Immature natural killer cell (primary cell): ENCODE data around the gene MAST1. TPM values are rescaled to one million over a fixed set of nuclear protein-coding genes. Genes with fewer than 3 reads are reported as not detected.

ENCODE experiments used
- DNase-seq, 3 donors: peaks; one replicate each; pipeline ENCODE4 v3.0.0; 2022; ENCODE audit warnings: mixed read lengths in 1 of 3
- H3K27ac Mint-ChIP-seq, 6 donors: one replicate each; pipeline ENCODE4 v1.8.0; 2020; ENCODE audit warnings: mixed read lengths in 6 of 6, mild to moderate bottlenecking in 5 of 6, inconsistent platforms in 4 of 6, moderate library complexity in 3 of 6
- H3K27me3 Mint-ChIP-seq, 3 donors: one replicate each; pipeline ENCODE4 v1.8.0; 2020 to 2021; ENCODE audit warnings: low read depth in 3 of 3, mild to moderate bottlenecking in 3 of 3, mixed read lengths in 3 of 3, moderate library complexity in 3 of 3, inconsistent platforms in 1 of 3
- H3K36me3 Mint-ChIP-seq, 3 donors: one replicate each; pipeline ENCODE4 v1.8.0; 2020; ENCODE audit warnings: mixed read lengths in 3 of 3, inconsistent platforms in 2 of 3, mild to moderate bottlenecking in 2 of 3
- H3K4me1 Mint-ChIP-seq, 2 donors: one replicate each; pipeline ENCODE4 v1.8.0; 2020; ENCODE audit warnings: inconsistent platforms in 2 of 2, mild to moderate bottlenecking in 2 of 2, mixed read lengths in 2 of 2, moderate library complexity in 1 of 2
- H3K4me3 Mint-ChIP-seq, 5 donors: one replicate each; pipeline ENCODE4 v1.8.0; 2020; ENCODE audit warnings: mild to moderate bottlenecking in 5 of 5, mixed read lengths in 5 of 5, inconsistent platforms in 3 of 5, moderate library complexity in 3 of 5
- H3K9me3 Mint-ChIP-seq, 6 donors: one replicate each; pipeline ENCODE4 v1.8.0; 2020; ENCODE audit warnings: mild to moderate bottlenecking in 6 of 6, mixed read lengths in 6 of 6, inconsistent platforms in 4 of 6, moderate library complexity in 3 of 6
- polyA plus RNA-seq, 3 donors: library from polyadenylated mRNA; unstranded; fragments of 300-500 nt; fragmentation: Illumina TruSeq; gene quantifications; one replicate each; pipeline ENCODE4 v1.2.3, GENCODE V29; 2021

MAST1 gene
- polyA plus RNA-seq, 3 donors from 2014 or later = 0.28 TPM; not detected in 1

GRCh38 chr19:12921047-12921446 is 82.7 kb downstream of the MAST1 start:
- Mint-ChIP-seq H3K27ac (peak overlapping the region in 4 of 6 donors; percentile 28 to 87 (median 56)), H3K9me3 (no peaks in the 10 kb centered on the region), H3K27me3 (peaks cover 5 to 10% (median 8%) of the 10 kb centered on the region in 3 donors), H3K4me1 (peaks cover 13 to 17% of the 10 kb centered on the region in 2 donors), H3K4me3 (peak overlapping the region in 1 of 5 donors; percentile 49), H3K36me3 (peaks cover 5 to 9% (median 7%) of the 10 kb centered on the region in 3 donors)
- DNase-seq = no peak

DNA sequence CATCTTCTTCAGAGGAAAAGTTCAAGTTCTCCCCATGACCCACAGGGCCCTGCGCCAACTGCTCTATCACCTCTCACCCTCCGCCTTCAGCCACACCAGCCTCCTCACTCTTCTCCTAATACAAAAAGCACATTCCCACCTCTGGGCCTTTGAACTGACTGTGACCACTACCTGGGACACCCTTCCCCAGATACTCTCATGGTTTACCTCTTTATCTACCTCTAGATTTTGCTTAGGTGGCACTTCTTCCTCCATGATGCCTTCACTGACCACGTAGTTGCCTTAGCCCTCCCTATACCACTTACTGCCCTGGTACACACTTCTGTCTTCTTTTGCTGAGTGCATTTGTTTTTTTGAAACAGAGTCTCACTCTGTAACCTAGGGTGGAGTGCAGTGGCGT is 84.6 kb downstream of the MAST1 start:
- Mint-ChIP-seq H3K27ac (peak overlapping the region in 2 of 6 donors; percentile 5 to 17), H3K36me3 (peaks cover 10 to 16% (median 10%) of the 10 kb centered on the region in 3 donors), H3K4me1 (peaks cover 13 to 14% of the 10 kb centered on the region in 2 donors), H3K9me3 (no peaks in the 10 kb centered on the region), H3K4me3 (no peak overlapping the region), H3K27me3 (peaks cover 5 to 9% (median 6%) of the 10 kb centered on the region in 3 donors)
- no peak for DNase-seq

Other genes starting within 250 kb of the MAST1 start
- gene ZNF490, start 227.7 kb upstream of the MAST1 start, polyA plus RNA-seq = 1 to 10 TPM; 3.1 to 8.2 (median 3.5) TPM
- 10 to 100 TPM; 10.9 to 21.3 (median 12.9) TPM for gene ZNF791, start 227.6 kb upstream of the MAST1 start, polyA plus RNA-seq
- gene MAN2B1, start 171.8 kb upstream of the MAST1 start, polyA plus RNA-seq = 10 to 100 TPM; 25.3 to 44.4 (median 27.2) TPM
- gene WDR83, start 171.7 kb upstream of the MAST1 start, polyA plus RNA-seq = 10 to 100 TPM; 19.9 to 30.1 (median 23.2) TPM
- gene DHPS, start 156.6 kb upstream of the MAST1 start, polyA plus RNA-seq = 10 to 100 TPM; 70.8 to 76.0 (median 74.4) TPM
- gene GNG14, start 150.5 kb upstream of the MAST1 start, polyA plus RNA-seq = not detected
- gene FBXW9, start 141.9 kb upstream of the MAST1 start, polyA plus RNA-seq = 1 to 10 TPM; 6.4 to 8.2 (median 8.0) TPM
- gene TNPO2, start 114.6 kb upstream of the MAST1 start, polyA plus RNA-seq = 1 to 10 TPM in 1 of 3 donors, under 1 TPM in 2; 0.46 to 4.0 (median 0.98) TPM
- gene TRIR, start 103.8 kb upstream of the MAST1 start, polyA plus RNA-seq = 100 to 1,000 TPM; 183 to 301 (median 283) TPM
- gene GET3, start 101.0 kb upstream of the MAST1 start, polyA plus RNA-seq = 100 to 1,000 TPM in 2 of 3 donors, 10 to 100 TPM in 1; 93.5 to 182 (median 124) TPM
- not detected for gene BEST2, start 86.7 kb upstream of the MAST1 start, polyA plus RNA-seq
- 1 to 10 TPM in 2 of 3 donors, not detected in 1; 2.1 to 2.5 TPM for gene HOOK2, start 63.0 kb upstream of the MAST1 start, polyA plus RNA-seq
- 100 to 1,000 TPM; 620 to 796 (median 697) TPM for gene JUNB, start 47.0 kb upstream of the MAST1 start, polyA plus RNA-seq
- gene PRDX2, start 36.7 kb upstream of the MAST1 start, polyA plus RNA-seq = 100 to 1,000 TPM; 157 to 165 (median 159) TPM
- gene THSD8, start 36.4 kb upstream of the MAST1 start, polyA plus RNA-seq = 10 to 100 TPM in 1 of 3 donors, 1 to 10 TPM in 2; 3.0 to 11.0 (median 4.5) TPM
- 10 to 100 TPM; 27.7 to 45.4 (median 37.5) TPM for gene RNASEH2A, start 31.9 kb upstream of the MAST1 start, polyA plus RNA-seq
- gene RTBDN, start 3.9 kb upstream of the MAST1 start, polyA plus RNA-seq = not detected
- gene DNASE2, start 42.9 kb downstream of the MAST1 start, polyA plus RNA-seq = 100 to 1,000 TPM in 1 of 3 donors, 10 to 100 TPM in 2; 72.6 to 108 (median 83.5) TPM
- gene KLF1, start 48.7 kb downstream of the MAST1 start, polyA plus RNA-seq = 1 to 10 TPM in 1 of 3 donors, under 1 TPM in 2; 0.15 to 1.8 (median 0.20) TPM
- 10 to 100 TPM; 17.0 to 21.6 (median 18.4) TPM for gene GCDH, start 52.6 kb downstream of the MAST1 start, polyA plus RNA-seq
- under 1 TPM in 1 of 3 donors, not detected in 2; 0.20 TPM for gene SYCE2, start 80.8 kb downstream of the MAST1 start, polyA plus RNA-seq
- gene FARSA, start 95.2 kb downstream of the MAST1 start, polyA plus RNA-seq = 10 to 100 TPM; 57.2 to 82.0 (median 71.1) TPM
- gene CALR, start 100.1 kb downstream of the MAST1 start, polyA plus RNA-seq = 100 to 1,000 TPM; 125 to 301 (median 238) TPM
- 100 to 1,000 TPM in 1 of 3 donors, 10 to 100 TPM in 2; 68.9 to 121 (median 69.4) TPM for gene RAD23A, start 107.3 kb downstream of the MAST1 start, polyA plus RNA-seq
- 10 to 100 TPM; 37.4 to 69.1 (median 56.8) TPM for gene GADD45GIP1, start 118.7 kb downstream of the MAST1 start, polyA plus RNA-seq
- gene DAND5, start 131.1 kb downstream of the MAST1 start, polyA plus RNA-seq = not detected
- under 1 TPM in 1 of 3 donors, not detected in 2; 0.49 TPM for gene NFIX, start 157.0 kb downstream of the MAST1 start, polyA plus RNA-seq